ENCODE data around the gene PSMG3.
A peak's percentile ranks its signal among the peaks of the same experiment; 100 is the strongest.
"Not testable (repeated sequence)": the region's sequence is repeated elsewhere in the genome, so short reads cannot be mapped to it uniquely, and the experiment has no call there.

Gene PSMG3

DNA sequence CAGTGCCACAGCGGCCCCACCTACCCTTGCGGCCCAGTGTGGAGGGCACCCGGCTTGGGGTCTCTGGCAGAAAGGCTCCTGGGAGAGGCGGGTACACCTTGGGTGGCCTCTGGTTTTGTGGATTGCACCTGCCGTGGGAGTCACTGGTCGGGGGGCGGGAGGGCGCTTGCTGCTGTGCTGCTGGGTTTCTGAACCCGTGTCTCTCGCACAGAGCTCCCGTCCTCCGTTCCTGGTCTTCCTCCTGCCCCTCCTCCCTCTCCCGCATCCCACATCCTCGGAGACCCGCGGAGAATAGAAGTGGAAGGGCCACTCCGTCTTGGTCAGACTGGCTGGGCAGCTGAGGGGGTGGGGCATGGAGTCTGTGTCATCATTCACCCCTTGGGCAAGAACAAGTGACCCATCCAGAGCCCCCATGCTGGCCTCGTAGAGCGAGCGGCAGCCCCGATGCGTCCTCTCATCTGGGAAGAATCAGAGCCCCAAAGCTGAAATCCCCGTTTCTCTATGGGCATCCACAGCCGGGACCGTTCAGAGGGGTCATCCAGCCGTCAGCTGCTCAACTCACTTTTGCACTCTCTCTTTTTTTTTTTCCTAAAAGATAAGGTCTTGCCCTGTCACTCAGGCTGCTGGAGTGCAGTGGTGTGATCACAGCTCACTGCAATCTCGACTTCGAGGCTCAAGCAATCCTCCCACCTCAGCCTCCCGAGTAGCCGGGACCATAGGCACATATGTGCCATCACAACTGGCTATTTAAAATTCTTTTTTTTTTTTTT is 35.3 kb downstream of the PSMG3 start:
- no peak for DNase-seq (ENCODE audit: low read depth in 2 of 2, low spot score in 1 of 2)

DNA sequence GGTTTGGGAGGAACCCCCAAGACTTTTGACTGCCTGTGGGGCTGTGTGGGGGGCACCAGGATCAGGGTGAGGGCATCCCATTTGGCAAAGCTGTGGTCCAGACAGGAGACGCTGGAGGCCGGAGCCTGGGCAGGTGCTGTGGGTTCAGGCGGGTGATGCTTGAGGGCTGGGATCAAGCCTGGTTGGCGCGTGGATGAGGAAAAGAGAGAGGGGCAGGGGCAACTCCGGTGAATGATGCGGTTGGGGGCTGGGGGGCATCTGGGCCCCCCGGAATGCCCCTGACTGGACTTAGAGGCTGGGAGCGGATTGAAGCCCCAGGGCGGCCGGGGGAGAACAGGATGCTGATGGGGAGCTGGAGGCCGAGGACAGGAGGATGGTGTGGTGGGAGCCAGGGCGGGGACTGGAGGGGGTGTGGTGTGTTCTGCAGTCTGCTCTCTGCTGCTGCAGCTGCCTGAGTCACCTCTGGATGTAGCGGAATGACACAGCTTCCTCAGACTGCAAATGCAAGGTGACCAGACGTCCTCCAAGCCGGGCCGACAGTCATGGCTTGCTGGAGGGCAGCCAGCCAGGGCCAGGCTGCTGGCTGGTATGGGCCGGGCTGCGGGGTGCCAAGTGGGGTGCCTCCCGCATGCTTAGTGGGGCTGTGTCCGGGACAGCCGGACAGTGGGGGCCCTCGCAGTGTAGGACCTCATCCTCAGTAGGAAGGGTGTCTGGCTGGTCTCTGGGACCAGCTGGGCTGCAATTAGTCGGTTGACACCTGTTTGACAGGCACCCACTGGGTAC is 36.1 kb downstream of the PSMG3 start:
- no peak for DNase-seq (ENCODE audit: low read depth in 2 of 2, low spot score in 1 of 2)

DNA sequence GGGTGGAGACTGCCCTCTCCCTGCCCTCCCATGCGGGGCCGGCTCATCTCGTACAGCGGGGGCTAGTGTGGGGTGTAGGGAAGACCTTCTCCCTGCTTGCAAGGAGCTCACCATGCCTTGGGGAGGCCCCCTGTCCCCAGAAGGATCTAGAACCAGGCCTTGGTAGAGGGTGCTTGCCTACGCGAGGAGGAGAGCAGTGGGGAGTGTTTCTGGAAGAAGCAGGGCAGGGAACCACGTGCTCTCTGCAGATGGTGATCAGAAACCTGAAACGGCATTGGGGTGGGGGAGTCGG is 36.6 kb downstream of the PSMG3 start:
- no peak for DNase-seq (ENCODE audit: low read depth in 2 of 2, low spot score in 1 of 2)

- DNase-seq (ENCODE audit: low read depth in 2 of 2, low spot score in 1 of 2) = peak; percentile 32 to 33
Observed at GRCh38 chr7:1532456-1533254, 37.2 kb downstream of the PSMG3 start.

- DNase-seq (ENCODE audit: low read depth in 2 of 2, low spot score in 1 of 2) = no peak
Observed at GRCh38 chr7:1531979-1532455, 37.8 kb downstream of the PSMG3 start.

DNA sequence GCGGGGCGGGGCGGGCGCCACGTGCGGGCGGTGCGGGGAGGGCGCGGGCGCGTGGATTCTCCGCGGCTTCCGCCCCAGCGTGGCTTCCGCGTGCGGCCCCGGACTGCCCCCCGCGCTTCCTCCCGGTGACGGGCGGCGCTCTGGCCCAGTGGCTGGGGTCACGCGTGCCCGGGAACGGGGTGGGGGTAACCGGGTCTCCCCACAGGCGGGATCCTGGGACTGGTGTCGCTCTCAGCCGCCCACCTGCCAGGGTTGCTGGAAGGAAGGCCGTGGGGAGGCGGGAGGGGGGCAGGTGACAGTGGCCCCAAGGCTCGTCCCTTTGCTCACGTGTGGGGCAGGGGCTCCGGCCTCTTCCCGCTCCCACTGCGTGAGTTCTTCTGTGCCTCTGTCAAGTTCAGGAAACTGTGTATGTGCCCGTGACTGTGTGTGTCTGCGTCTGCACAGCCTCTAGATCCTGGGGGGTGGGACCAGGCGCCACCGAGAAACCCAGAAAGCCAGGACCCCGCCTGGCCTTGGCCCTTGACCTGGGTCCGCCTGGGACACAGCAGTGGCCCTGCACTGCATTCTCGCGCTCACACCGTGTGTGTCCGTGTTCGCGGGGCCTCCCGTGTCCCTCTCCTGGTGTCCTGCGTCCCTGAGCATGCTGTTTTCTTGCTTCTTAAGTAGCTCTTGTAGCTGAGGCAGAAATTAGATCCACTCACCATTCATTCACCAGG is 38.4 kb downstream of the PSMG3 start:
- no peak for DNase-seq (ENCODE audit: low read depth in 2 of 2, low spot score in 1 of 2)

DNA sequence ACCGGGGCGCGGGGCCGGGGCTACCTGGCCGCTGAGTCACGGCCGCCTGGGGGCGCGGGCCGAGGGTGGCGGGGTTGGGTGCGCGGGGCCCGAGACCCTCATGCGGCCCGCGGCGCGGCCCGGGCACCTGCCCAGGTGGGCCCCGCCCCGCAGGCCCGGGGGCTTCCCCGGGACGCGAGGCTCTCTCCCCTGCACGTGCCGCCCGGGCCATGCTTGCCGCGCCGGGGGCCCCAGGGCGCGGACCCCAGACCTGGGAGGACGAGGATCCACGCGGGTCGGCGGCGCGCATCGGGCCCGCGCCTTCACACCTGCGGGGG is 38.9 kb downstream of the PSMG3 start:
- no peak for DNase-seq (ENCODE audit: low read depth in 2 of 2, low spot score in 1 of 2)

- DNase-seq (ENCODE audit: low read depth in 2 of 2, low spot score in 1 of 2) = no peak
Observed at GRCh38 chr7:1529383-1530116, 40.3 kb downstream of the PSMG3 start.

DNA sequence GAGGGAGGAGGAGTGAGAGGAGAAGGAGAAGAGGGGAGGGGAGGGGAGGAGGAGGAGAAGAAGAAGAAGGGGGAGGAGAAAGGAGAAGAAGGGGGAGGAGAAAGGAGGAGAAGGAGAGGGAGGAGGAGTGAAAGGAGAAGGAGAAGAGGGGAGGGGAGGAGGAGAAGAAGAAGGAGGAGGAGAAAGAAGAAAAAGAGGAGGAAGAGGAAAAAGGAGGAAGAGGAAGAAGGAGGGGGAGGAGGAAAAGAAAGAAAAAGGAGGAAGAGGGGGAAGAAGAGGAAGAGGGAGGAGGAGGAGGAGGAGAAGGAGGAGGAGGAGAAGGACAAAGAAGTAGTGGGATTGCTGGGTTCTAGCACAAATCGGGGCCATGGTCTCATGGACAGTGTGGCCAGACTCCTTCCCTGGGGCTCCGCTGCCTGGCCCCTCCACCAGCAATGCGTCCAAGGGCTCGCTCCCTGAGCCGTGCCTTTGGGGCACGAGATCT is 43.5 kb downstream of the PSMG3 start:
- no peak for DNase-seq (ENCODE audit: low read depth in 2 of 2, low spot score in 1 of 2)

DNA sequence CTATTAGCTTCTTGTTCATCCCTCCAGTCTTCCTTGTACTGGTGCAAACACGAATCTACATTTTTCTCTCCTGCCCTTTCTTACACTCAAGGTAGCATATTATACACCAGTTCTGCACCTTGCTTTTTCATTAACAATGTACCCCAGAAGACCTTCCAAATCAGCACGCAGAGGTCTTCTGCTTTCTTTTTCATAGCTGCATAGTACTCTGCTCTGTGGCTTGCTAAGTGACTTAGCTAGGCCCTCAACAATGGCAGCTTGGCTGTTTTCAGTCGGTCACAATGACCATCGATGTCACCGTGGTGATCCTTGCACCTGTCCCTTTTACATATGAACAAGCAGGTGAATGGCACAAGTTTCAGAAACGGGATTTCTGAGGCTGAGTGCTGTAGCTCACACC is 44.4 kb downstream of the PSMG3 start:
- no peak for DNase-seq (ENCODE audit: low read depth in 2 of 2, low spot score in 1 of 2)

GRCh38 chr7:1523844-1524243 is 46.0 kb downstream of the PSMG3 start:
- no peak for DNase-seq (ENCODE audit: low read depth in 2 of 2, low spot score in 1 of 2)

- no peak for DNase-seq (ENCODE audit: low read depth in 2 of 2, low spot score in 1 of 2)
Observed at GRCh38 chr7:1523208-1523607, 46.6 kb downstream of the PSMG3 start.

DNA sequence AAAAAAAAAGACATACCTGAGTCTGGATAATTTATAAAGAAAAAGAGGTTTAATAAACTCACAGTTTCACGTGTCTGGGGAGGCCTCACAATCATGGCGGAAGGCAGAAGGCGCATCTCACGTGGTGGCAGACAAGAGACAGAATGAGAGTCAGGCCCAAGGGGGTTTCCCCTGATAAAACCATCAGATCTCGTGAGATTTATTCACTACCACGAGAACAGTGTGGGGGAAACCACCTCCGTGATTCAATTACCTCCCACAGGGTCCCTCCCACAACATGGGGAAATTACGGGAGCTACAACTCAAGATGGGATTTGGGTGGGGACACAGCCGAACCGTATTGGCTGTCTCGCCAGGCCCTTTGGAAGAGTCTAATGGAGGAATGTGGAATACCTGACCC is 48.4 kb downstream of the PSMG3 start:
- no peak for DNase-seq (ENCODE audit: low read depth in 2 of 2, low spot score in 1 of 2)

GRCh38 chr7:1520539-1521234 is 49.1 kb downstream of the PSMG3 start:
- DNase-seq (ENCODE audit: low read depth in 2 of 2, low spot score in 1 of 2) = no peak

DNA sequence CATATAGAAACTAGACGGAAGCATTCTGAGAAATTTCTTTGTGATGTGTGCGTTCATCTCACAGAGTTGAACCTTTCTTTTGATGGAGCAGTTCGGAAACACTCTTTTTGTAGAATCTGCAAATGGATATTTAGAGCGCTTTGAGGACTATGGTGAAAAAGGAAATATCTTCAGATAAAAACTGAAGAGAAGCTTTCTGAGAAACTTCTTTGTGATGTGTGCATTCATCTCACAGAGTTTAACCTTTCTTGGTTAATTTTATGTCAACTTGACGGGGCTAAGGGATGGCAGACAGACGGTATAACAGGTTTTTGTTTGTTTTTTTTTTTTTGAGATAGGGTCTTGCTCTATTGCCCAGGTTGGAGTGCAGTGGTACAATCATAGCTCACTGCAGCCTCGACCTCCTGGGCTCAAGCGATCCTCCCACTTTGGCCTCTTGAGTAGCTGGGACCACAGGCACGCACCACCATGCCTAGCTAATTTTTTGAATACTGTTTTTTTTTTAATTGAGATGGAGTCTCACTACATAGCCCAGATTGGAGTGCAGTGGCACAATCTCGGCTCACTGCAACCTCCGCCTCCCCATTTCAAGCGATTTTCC is 50.4 kb downstream of the PSMG3 start:
- DNase-seq (ENCODE audit: low read depth in 2 of 2, low spot score in 1 of 2) = not testable (repeated sequence)

All from stimulated activated CD8-positive, alpha-beta memory T cell treated with anti-CD3 and anti-CD28 coated beads, Interleukin-4, amount 100 ng/mL, for 1 hour (primary cell).